HepG2 (cell line): ENCODE data around the gene NFKBIA. TPM values are rescaled to one million over a fixed set of nuclear protein-coding genes. Genes with fewer than 3 reads are reported as not detected.

ENCODE experiments used
- ATF1 ChIP-seq: IDR thresholded peaks from 2 replicates; pipeline ENCODE4 v1.6.1; 2016; ENCODE audit warnings: mild to moderate bottlenecking, control low read depth
- BRCA1 ChIP-seq: sonication (generic); formaldehyde crosslinking; IDR thresholded peaks from 2 replicates; pipeline ENCODE4 v1.4.0; 2020; ENCODE audit warnings: missing genetic modification reagents
- CERS6 ChIP-seq: sonication (generic); formaldehyde crosslinking; IDR thresholded peaks from 2 replicates; pipeline ENCODE4 v1.5.0; 2020; ENCODE audit warnings: missing genetic modification reagents
- DBP ChIP-seq: sonication (generic); formaldehyde crosslinking; IDR thresholded peaks from 2 replicates; pipeline ENCODE4 v1.4.0; 2020; ENCODE audit warnings: missing genetic modification reagents; ENCODE audit errors: not compliant biosample characterization
- ELF4 ChIP-seq: sonication (generic); formaldehyde crosslinking; IDR thresholded peaks from 2 replicates; pipeline ENCODE4 v1.5.0; 2020; ENCODE audit warnings: missing genetic modification reagents, mild to moderate bottlenecking, moderate library complexity, borderline replicate concordance
- HNF4A ChIP-seq: sonication (generic); formaldehyde crosslinking; IDR thresholded peaks from 2 replicates; pipeline ENCODE4 v1.4.0; 2020; ENCODE audit warnings: missing genetic modification reagents
- MEIS2 ChIP-seq: sonication (generic); formaldehyde crosslinking; IDR thresholded peaks from 2 replicates; pipeline ENCODE4 v1.9.0; 2021; ENCODE audit warnings: mild to moderate bottlenecking, missing genetic modification reagents
- RBFOX2 ChIP-seq: fragments of 200-400 bp; formaldehyde crosslinking; IDR thresholded peaks from 2 replicates; pipeline ENCODE4 v1.6.1; 2017; ENCODE audit warnings: low read depth, mild to moderate bottlenecking, low read length
- RXRB ChIP-seq: IDR thresholded peaks from 2 replicates; pipeline ENCODE4 v1.6.1; 2016; ENCODE audit warnings: borderline replicate concordance, missing genetic modification reagents, missing compliant biosample characterization
- SP1 ChIP-seq, 2 experiments: fragments of 450-650 bp in 1 of 2; sonication (generic) in 1 of 2; formaldehyde crosslinking in 1 of 2; IDR thresholded peaks; 2 replicates each; pipeline versions ENCODE4 v1.4.0 to v1.6.1; 2016 to 2020; ENCODE audit warnings: missing genetic modification reagents in 1 of 2
- TBX3 ChIP-seq: fragments of 450-650 bp; IDR thresholded peaks from 2 replicates; pipeline ENCODE4 v1.6.1; 2017; ENCODE audit warnings: antibody characterized with exemption, mild to moderate bottlenecking, inconsistent platforms, borderline replicate concordance
- TOPORS ChIP-seq: sonication (generic); formaldehyde crosslinking; IDR thresholded peaks from 2 replicates; pipeline ENCODE4 v1.8.0; 2023; ENCODE audit warnings: mild to moderate bottlenecking, missing genetic modification reagents
- YEATS2 ChIP-seq: sonication (generic); formaldehyde crosslinking; IDR thresholded peaks from 2 replicates; pipeline ENCODE4 v1.4.0; 2020; ENCODE audit warnings: missing genetic modification reagents, borderline replicate concordance
- ZNF280D ChIP-seq: sonication (generic); formaldehyde crosslinking; IDR thresholded peaks from 2 replicates; pipeline ENCODE4 v1.5.1; 2020; ENCODE audit warnings: mild to moderate bottlenecking, missing genetic modification reagents
- ZNF3 ChIP-seq: IDR thresholded peaks from 2 replicates; pipeline ENCODE4 v1.7.0; 2017; ENCODE audit warnings: inconsistent platforms
- ZNF331 ChIP-seq: sonication (generic); formaldehyde crosslinking; IDR thresholded peaks from 2 replicates; pipeline ENCODE4 v1.4.0; 2020; ENCODE audit warnings: missing genetic modification reagents
- polyA plus RNA-seq, 8 experiments: library from polyadenylated mRNA; depleted of rRNA in 3 of 8; stranded (reverse) in 7 of 8; unstranded in 1 of 8; fragments of >200 nt; fragmentation: Illumina TruSeq in 4 of 8; extraction: Trizol in 4 of 8; gene quantifications; 2 replicates each; pipeline versions ENCODE4 v1.2.1 to v1.2.3, GENCODE V29; 2011 to 2016; ENCODE audit warnings: low read depth in 4 of 8, missing spikeins in 1 of 8, mixed read lengths in 1 of 8; ENCODE audit not compliant: insufficient read depth in 1 of 8
- total RNA-seq, 5 experiments: library from RNA; depleted of rRNA; stranded (reverse); fragments of >200 nt; fragmentation: Illumina TruSeq; extraction: Trizol; gene quantifications; 2 replicates each; pipeline ENCODE4 v1.2.3, GENCODE V29; 2016; ENCODE audit warnings: low read depth in 1 of 5
- TF ChIP-seq, protein P1 (sequence below): fragments of 450-650 bp; IDR thresholded peaks from 2 replicates; pipeline ENCODE4 v1.6.1; 2017
- TF ChIP-seq, protein P2 (sequence below): sonication (generic); formaldehyde crosslinking; IDR thresholded peaks from 2 replicates; pipeline ENCODE4 v1.4.0; 2020; ENCODE audit warnings: missing genetic modification reagents, mild to moderate bottlenecking, borderline replicate concordance
- TF ChIP-seq, protein P3 (sequence below): sonication (generic); formaldehyde crosslinking; IDR thresholded peaks from 2 replicates; pipeline ENCODE4 v1.5.1; 2020; ENCODE audit warnings: missing genetic modification reagents, mild to moderate bottlenecking, borderline replicate concordance

The NFKBIA gene
- total and polyA plus RNA-seq, 2 of the 13 experiments (the other 11 are each of a cell fraction or from before 2014, with no cell fraction given), result 197 to 319 TPM

- peak; percentile 15; the same call in 1 of the 2 replicates for TF ChIP-seq ZNF280D (CRISPR knock-in tag)
- TF ChIP-seq TOPORS (CRISPR knock-in tag), result peak; percentile 55; the same call in 1 of the 2 replicates
- peak; percentile 61; the same call in 1 of the 2 replicates for TF ChIP-seq BRCA1 (CRISPR knock-in tag)
- no peak for TF ChIP-seq SP1 (IDR thresholded peaks at IDR 0.05)
- peak; percentile 3; the same call in 1 of the 2 replicates for TF ChIP-seq SP1 (CRISPR knock-in tag; IDR thresholded peaks at IDR 0.05)
- no peak; the same call in 1 of the 2 replicates for TF ChIP-seq MEIS2
- no peak; the same call in 1 of the 2 replicates for TF ChIP-seq ZNF331 (CRISPR knock-in tag)
- TF ChIP-seq, protein P1, sequence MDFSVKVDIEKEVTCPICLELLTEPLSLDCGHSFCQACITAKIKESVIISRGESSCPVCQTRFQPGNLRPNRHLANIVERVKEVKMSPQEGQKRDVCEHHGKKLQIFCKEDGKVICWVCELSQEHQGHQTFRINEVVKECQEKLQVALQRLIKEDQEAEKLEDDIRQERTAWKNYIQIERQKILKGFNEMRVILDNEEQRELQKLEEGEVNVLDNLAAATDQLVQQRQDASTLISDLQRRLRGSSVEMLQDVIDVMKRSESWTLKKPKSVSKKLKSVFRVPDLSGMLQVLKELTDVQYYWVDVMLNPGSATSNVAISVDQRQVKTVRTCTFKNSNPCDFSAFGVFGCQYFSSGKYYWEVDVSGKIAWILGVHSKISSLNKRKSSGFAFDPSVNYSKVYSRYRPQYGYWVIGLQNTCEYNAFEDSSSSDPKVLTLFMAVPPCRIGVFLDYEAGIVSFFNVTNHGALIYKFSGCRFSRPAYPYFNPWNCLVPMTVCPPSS, result no peak
- no peak for TF ChIP-seq YEATS2 (CRISPR knock-in tag)
- no peak for TF ChIP-seq CERS6 (CRISPR knock-in tag)
- TF ChIP-seq RBFOX2, result peak; percentile 32; the same call in 1 of the 2 replicates
- no peak for TF ChIP-seq ZNF3
- TF ChIP-seq RXRB (CRISPR knock-in tag), result no peak
- 0 out of 2 replicates have a peak, but pooled peaks have one; percentile 7 for TF ChIP-seq TBX3
- TF ChIP-seq DBP (CRISPR knock-in tag), result no peak
- peak; percentile 21 for TF ChIP-seq HNF4A (CRISPR knock-in tag)
- no peak for TF ChIP-seq ATF1 (CRISPR knock-in tag)
- TF ChIP-seq, protein P2, sequence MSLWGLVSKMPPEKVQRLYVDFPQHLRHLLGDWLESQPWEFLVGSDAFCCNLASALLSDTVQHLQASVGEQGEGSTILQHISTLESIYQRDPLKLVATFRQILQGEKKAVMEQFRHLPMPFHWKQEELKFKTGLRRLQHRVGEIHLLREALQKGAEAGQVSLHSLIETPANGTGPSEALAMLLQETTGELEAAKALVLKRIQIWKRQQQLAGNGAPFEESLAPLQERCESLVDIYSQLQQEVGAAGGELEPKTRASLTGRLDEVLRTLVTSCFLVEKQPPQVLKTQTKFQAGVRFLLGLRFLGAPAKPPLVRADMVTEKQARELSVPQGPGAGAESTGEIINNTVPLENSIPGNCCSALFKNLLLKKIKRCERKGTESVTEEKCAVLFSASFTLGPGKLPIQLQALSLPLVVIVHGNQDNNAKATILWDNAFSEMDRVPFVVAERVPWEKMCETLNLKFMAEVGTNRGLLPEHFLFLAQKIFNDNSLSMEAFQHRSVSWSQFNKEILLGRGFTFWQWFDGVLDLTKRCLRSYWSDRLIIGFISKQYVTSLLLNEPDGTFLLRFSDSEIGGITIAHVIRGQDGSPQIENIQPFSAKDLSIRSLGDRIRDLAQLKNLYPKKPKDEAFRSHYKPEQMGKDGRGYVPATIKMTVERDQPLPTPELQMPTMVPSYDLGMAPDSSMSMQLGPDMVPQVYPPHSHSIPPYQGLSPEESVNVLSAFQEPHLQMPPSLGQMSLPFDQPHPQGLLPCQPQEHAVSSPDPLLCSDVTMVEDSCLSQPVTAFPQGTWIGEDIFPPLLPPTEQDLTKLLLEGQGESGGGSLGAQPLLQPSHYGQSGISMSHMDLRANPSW (CRISPR knock-in tag), result no peak; the same call in 1 of the 2 replicates
- no peak for TF ChIP-seq ELF4 (CRISPR knock-in tag)
- TF ChIP-seq, protein P3, sequence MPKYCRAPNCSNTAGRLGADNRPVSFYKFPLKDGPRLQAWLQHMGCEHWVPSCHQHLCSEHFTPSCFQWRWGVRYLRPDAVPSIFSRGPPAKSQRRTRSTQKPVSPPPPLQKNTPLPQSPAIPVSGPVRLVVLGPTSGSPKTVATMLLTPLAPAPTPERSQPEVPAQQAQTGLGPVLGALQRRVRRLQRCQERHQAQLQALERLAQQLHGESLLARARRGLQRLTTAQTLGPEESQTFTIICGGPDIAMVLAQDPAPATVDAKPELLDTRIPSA (CRISPR knock-in tag), result 0 out of 2 replicates have a peak, but pooled peaks have one; percentile 93
These were observed 19.3 kb downstream of the NFKBIA start (continued) for GRCh38 chr14:35385042-35385839.
